ENCODE measurements around the gene GTF3C1. TPM values are rescaled to one million over a fixed set of nuclear protein-coding genes. Genes with fewer than 3 reads are reported as not detected.

The GTF3C1 gene
- total RNA-seq, 4 donors from 2014 or later, result 29.4 to 52.7 (median 44.4) TPM

DNA sequence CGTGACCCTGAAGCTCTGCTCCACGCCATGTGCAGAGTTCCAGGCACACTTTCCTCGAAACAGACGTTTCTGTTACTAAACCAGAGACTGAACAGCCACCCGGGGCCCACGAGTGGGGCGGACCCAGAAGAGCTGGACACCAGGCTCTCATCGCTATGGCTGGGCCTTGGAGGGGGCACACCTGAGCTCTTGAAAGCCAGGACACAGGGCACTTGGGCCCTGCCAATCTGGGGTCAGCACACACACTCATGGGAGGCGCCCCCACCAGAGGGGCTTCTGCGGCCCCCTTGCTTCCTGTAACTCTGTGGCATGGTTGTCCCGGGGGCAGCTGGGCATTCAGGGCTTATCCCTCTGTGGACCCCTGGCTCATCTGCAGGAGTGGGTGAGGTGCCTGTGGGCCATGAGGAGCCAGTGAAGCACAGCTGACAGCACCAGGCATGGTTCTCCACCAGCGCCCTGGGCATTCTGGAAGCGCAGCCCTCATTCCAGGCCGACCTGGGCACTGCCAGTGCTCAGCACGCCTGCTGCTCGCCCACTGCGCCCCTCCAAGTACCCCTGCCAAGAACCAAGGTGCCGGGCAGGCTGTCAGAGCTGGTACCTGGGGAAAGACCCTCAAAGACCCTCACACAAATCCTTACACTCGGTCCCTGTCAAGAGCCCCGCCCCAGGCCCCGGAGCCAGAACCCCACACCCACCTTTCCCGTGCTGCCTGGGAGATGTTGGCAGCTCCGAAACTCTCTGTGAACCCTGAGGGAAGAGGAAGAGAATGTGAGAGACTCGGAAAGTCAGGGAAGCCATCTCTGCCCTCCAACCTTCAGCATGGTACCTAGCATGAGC is 86.6 kb downstream of the GTF3C1 start:
- TF ChIP-seq, protein P1, sequence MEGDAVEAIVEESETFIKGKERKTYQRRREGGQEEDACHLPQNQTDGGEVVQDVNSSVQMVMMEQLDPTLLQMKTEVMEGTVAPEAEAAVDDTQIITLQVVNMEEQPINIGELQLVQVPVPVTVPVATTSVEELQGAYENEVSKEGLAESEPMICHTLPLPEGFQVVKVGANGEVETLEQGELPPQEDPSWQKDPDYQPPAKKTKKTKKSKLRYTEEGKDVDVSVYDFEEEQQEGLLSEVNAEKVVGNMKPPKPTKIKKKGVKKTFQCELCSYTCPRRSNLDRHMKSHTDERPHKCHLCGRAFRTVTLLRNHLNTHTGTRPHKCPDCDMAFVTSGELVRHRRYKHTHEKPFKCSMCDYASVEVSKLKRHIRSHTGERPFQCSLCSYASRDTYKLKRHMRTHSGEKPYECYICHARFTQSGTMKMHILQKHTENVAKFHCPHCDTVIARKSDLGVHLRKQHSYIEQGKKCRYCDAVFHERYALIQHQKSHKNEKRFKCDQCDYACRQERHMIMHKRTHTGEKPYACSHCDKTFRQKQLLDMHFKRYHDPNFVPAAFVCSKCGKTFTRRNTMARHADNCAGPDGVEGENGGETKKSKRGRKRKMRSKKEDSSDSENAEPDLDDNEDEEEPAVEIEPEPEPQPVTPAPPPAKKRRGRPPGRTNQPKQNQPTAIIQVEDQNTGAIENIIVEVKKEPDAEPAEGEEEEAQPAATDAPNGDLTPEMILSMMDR (IDR thresholded peaks at IDR 0.05; ENCODE audit: low read depth), result no peak

DNA sequence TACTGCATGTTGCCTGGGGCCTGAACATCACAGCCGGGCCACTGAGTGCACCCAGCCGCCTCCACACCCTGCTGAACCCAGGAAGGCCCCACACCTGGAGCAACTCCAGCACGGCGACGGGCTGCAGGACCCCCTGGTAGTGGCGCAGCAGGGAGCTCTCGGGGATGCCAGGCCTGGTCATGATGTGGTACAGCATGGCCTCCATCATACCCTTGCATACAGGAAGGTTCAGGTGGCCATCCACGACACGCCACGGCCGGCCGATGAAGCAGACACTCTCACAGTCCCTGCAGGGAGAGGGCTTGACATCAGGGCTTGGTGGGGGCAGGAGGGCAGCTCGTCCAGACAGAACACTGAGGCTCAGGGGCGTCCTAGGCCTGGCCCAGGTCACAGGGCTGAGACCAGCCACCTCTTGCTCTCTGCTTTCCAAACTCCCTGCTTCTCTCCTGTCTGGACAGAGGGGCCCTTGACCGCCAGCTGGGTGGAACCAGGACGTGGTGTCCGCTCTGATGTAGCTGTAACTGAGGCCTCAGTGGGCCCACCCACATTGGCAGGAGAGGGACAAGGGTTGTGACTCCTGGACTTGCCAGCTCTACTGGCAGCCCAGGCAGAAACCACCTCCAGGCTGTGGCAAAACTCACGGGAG is 87.4 kb downstream of the GTF3C1 start:
- TF ChIP-seq, protein P1 (IDR thresholded peaks at IDR 0.05; ENCODE audit: low read depth), result no peak

DNA sequence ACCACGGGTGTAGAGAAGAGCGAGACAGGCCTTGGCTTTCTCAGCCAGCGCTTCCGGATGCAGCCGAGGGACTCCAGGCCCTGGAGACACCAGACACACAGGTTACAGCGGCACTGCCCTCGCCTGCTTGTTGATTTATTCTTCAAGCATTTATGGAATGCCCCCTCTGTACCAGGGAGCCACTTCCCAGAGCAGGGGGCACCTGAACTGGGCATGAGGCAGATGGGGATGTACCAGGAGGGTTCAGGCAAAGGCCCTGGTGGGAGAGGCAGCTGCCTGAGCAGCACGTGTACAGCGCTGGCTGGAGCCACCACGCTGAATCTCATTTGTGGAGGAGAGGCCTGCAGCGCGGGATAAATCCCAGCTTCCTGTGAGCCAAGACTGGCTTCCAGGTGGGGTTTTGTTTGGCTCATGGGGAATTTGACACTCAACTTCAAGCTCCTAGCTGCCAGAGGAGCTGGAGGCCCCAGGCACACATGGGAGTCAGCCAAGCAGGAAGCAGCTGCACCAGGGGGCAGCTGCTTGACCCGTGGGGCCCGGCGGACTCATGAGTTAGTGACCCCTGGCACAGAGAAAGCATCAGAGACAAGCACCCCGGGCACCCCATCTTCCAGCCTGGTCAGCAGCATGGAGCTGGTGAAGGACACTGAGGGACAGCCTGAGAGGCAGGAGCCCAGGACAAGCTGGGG is 88.1 kb downstream of the GTF3C1 start:
- TF ChIP-seq, protein P1 (IDR thresholded peaks at IDR 0.05; ENCODE audit: low read depth), result no peak

DNA sequence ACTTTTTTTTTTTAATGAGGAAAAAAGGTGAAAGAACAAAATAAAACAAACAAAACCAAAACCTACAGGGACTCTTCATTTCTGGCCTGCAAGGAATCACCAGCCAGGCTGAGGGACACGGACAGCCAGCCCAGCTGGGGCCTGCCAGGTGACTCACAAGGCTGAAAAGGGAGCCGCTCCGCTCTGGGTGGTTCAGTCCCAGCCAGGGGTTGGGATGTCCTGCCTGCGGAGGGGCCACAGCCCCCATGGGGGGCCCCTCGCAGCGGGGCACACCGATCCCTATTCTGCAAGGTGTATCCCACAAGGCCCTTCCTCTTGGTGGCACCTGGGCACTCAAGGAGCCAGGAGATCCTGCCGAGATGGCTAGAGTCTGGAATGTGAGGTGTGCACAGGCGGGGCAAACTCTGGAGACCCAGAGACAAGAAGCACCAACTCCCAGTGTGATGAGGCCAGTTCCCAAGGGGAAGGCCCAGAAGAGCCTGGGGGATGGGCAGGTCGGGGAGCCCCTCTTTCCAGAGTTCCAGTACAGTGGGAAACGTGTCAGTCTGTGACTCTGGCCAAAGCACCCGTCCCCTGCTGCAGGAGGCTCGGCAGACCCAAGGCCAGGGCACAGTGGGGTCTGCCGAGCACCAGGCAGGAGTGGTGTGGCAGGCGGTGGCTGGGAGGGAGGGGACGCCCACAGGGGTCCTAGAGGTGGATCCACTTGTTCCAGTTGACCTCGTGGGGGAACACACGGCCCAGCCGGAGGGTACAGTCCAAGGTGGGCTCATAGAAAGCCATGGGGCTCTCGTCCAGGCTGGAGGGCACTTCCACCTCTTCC is 88.8 kb downstream of the GTF3C1 start:
- TF ChIP-seq, protein P1 (IDR thresholded peaks at IDR 0.05; ENCODE audit: low read depth), result no peak

DNA sequence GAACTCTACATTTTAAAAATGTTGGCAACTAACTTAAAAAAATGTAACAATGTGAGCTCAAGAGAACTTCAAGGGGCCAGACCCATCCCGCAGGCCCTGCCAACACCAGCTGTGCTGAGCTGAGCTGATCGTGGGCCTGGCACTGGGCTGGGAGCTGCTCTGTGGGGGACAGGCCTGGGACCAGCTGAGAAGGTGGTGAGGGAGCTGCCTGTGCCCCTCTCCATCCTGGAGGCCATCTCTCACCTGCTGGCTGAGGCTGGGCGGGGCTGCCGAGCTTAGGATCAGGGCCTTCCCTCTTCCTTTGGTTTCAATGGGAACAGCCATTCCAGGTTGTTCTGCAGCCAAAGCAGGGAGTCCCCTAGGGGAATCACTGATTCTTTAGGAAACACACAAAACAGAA is 89.5 kb downstream of the GTF3C1 start:
- TF ChIP-seq, protein P1 (IDR thresholded peaks at IDR 0.05; ENCODE audit: low read depth), result no peak

DNA sequence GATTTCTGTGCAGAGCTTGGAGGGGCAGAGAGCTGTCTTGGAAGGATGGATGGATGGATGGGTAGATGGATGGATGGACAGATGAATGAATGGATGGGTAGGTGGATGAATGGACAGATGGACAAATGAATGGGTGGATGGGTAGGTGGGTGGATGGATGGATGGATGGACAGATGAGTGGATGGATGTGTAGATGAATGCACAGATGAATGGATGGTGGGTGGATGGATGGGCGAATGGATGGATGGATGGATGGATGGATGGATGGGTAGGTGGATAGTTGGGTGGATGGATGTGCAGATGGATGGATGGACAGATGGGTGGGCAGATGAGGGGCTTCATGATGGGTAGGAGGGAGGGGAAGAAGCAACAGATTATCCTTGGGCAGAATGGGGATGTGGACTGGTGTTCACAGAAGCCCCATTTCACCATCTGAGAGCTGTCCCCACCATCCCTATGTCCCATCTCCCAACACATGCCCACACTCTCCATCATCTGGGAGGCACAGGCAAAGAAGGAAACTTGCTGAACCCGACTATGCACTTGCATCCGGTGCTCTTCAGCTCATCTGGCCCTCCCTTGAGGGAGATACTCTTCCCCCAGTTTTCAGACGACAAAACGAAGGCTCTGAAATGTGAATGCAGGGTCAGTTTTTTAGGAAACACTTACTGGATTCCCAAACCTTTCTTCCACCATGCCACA is 90.6 kb downstream of the GTF3C1 start:
- TF ChIP-seq, protein P1 (IDR thresholded peaks at IDR 0.05; ENCODE audit: low read depth), result no peak

Measured in subcutaneous adipose tissue (tissue), 4 donors.